Measurements from ENCODE around the gene ZFAND6.

Gene ZFAND6

GRCh38 chr15:80049046-80049445 lies 10.4 kb upstream of the ZFAND6 start:
- no peak for DNase-seq (ENCODE audit: low spot score)

- DNase-seq (ENCODE audit: low spot score): no peak
These were observed 6.7 kb upstream of the ZFAND6 start for GRCh38 chr15:80052597-80053304.

GRCh38 chr15:80055933-80056332 lies 3.5 kb upstream of the ZFAND6 start:
- DNase-seq (ENCODE audit: low spot score): no peak

GRCh38 chr15:80058044-80058443 lies 1.4 kb upstream of the ZFAND6 start:
- DNase-seq (ENCODE audit: low spot score): no peak

- peak; percentile 83 for DNase-seq (ENCODE audit: low spot score)
These were observed 395 bp downstream of the ZFAND6 start for GRCh38 chr15:80059786-80060355.

- no peak for DNase-seq (ENCODE audit: low spot score)
These were observed 1.0 kb downstream of the ZFAND6 start for GRCh38 chr15:80060356-80061006.

- no peak for DNase-seq (ENCODE audit: low spot score)
These were observed 2.1 kb downstream of the ZFAND6 start for GRCh38 chr15:80061582-80061981.

GRCh38 chr15:80066912-80067311 lies 7.4 kb downstream of the ZFAND6 start:
- peak; percentile 12 for DNase-seq (ENCODE audit: low spot score)

- no peak for DNase-seq (ENCODE audit: low spot score)
These were observed 9.1 kb downstream of the ZFAND6 start for GRCh38 chr15:80068578-80068977.

- no peak for DNase-seq (ENCODE audit: low spot score)
These were observed 11.4 kb downstream of the ZFAND6 start for GRCh38 chr15:80070840-80071239.

- DNase-seq (ENCODE audit: low spot score): no peak
These were observed 12.2 kb downstream of the ZFAND6 start for GRCh38 chr15:80071652-80072051.

GRCh38 chr15:80072285-80072994 lies 13.0 kb downstream of the ZFAND6 start:
- peak; percentile 21 for DNase-seq (ENCODE audit: low spot score)

- no peak for DNase-seq (ENCODE audit: low spot score)
These were observed 13.7 kb downstream of the ZFAND6 start for GRCh38 chr15:80073197-80073596.

GRCh38 chr15:80076321-80077318 lies 17.1 kb downstream of the ZFAND6 start:
- DNase-seq (ENCODE audit: low spot score): no peak

- DNase-seq (ENCODE audit: low spot score): no peak
These were observed 21.9 kb downstream of the ZFAND6 start for GRCh38 chr15:80081390-80081789.

GRCh38 chr15:80087104-80087503 lies 27.6 kb downstream of the ZFAND6 start:
- no peak for DNase-seq (ENCODE audit: low spot score)

GRCh38 chr15:80090041-80090440 lies 30.6 kb downstream of the ZFAND6 start:
- no peak for DNase-seq (ENCODE audit: low spot score)

- DNase-seq (ENCODE audit: low spot score): no peak
These were observed 31.5 kb downstream of the ZFAND6 start for GRCh38 chr15:80090879-80091503.

- DNase-seq (ENCODE audit: low spot score): no peak
These were observed 34.5 kb downstream of the ZFAND6 start for GRCh38 chr15:80093854-80094418.

- no peak for DNase-seq (ENCODE audit: low spot score)
These were observed 36.0 kb downstream of the ZFAND6 start for GRCh38 chr15:80095511-80095910.

GRCh38 chr15:80095969-80096368 lies 36.5 kb downstream of the ZFAND6 start:
- no peak for DNase-seq (ENCODE audit: low spot score)

All from germinal center (tissue), 1 donor.